ENCODE measurements around the gene MAD1L1. TPM values are rescaled to one million over a fixed set of nuclear protein-coding genes. Genes with fewer than 3 reads are reported as not detected.

The MAD1L1 gene
- total and polyA plus RNA-seq, 2 of the 13 experiments (the other 11 are each of a cell fraction or from before 2014, with no cell fraction given), result 17.4 to 64.7 TPM

DNA sequence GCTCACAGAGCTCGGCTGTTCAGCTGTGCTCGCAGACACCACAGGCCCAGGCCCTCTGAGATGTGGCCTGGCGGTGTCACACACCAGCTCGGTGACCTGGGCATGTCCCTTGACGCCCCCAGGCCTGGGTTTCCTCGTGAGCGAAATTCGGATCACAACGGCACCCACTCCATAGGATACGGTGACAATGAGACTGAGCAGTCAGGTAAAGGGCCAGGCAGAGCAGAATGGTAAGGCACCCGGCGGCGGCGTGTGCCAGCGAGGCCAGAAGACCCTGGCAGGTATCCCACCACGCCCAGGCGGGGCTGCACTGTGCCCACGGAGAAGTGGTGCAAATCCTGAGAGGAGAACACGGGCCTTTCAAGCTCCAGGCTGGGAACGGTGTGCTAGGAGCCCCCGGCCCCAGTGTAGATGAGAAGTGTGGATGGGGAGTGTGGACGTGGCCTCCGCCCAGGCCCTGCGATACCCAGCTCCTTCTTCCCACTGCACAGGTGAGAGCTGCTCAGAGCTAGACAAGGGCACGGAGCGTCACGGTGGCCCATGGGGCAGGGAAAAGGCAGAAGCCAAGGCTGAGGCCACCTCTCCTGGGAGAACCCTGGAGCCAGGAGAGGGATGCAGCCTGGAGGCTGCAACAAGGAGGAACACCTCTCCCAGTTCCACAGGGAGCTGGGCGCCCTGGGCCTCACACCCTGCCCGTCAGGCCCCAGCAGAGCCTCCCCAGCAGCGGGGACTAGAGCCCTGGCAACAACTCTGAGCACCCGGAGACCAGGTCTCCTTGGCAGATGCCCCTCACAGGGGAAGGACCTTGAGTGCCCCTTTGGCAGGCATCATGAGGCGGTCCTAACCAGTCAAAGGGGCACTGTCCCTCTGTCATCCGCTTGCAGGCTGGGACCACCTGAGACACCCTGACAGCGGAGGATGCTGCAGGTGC, 219.1 kb downstream of the MAD1L1 start:
- Histone ChIP-seq H4K20me1 (ENCODE audit: insufficient read depth, low read length) (no peaks in the 10 kb centered on the region), H3K4me2 (ENCODE audit: low read depth, low read length) (no peak overlapping the region), H3K27ac (ENCODE audit: extremely low read length, insufficient read depth, low read length) (no peak overlapping the region), H2AFZ (ENCODE audit: low read length) (no peak overlapping the region), H3K79me2 (ENCODE audit: insufficient read depth, low read length) (no peaks in the 10 kb centered on the region), H3K27me3 (ENCODE audit: control insufficient read depth in 1 of 2, insufficient read depth in 2 of 2, low read length in 2 of 2) (no peaks in the 10 kb centered on the region), H3K36me3 (replicated peaks in 1 of 2; ENCODE audit: control insufficient read depth in 1 of 2, insufficient read depth in 2 of 2, low read length in 2 of 2) (peaks cover 5 to 13% of the 10 kb centered on the region in 2 experiments; a peak in 3 of 5 replicates), H3K4me1 (ENCODE audit: insufficient read depth, low read length) (peaks cover 14% of the 10 kb centered on the region), H3K4me3 (replicated peaks in 1 of 3; ENCODE audit: insufficient read depth in 1 of 3, low read depth in 2 of 3, low read length in 3 of 3) (no peak overlapping the region), H3K9ac (ENCODE audit: insufficient read depth, low read depth, low read length) (no peak overlapping the region), H3K9me3 (ENCODE audit: low read length) (no peaks in the 10 kb centered on the region)
- TF ChIP-seq MAZ (IDR thresholded peaks at IDR 0.05; ENCODE audit: borderline replicate concordance, low read depth, low read length) (no peak), MAZ (CRISPR knock-in tag; IDR thresholded peaks at IDR 0.05; ENCODE audit: low read depth) (no peak), ZNF672 (CRISPR knock-in tag; IDR thresholded peaks at IDR 0.05) (no peak), ZNF234 (CRISPR knock-in tag; conservative IDR thresholded peaks at IDR 0.05) (no peak), TEAD2 (CRISPR knock-in tag; IDR thresholded peaks at IDR 0.05) (no peak), ZNF337 (CRISPR knock-in tag; IDR thresholded peaks at IDR 0.05; ENCODE audit: borderline replicate concordance, low read depth) (no peak), ETS1 (CRISPR knock-in tag; IDR thresholded peaks at IDR 0.05) (no peak), ZNF839 (CRISPR knock-in tag; IDR thresholded peaks at IDR 0.05; ENCODE audit: borderline replicate concordance) (no peak), SP4 (CRISPR knock-in tag; IDR thresholded peaks at IDR 0.05) (no peak), KDM3A (CRISPR knock-in tag; IDR thresholded peaks at IDR 0.05; ENCODE audit: low read depth) (no peak), NFKBIZ (CRISPR knock-in tag; IDR thresholded peaks at IDR 0.05) (no peak), ZNF768 (CRISPR knock-in tag; IDR thresholded peaks at IDR 0.05) (no peak), ZNF333 (CRISPR knock-in tag; IDR thresholded peaks at IDR 0.05; ENCODE audit: borderline replicate concordance) (no peak), HOXA7 (CRISPR knock-in tag; IDR thresholded peaks at IDR 0.05) (no peak), SRF (IDR thresholded peaks at IDR 0.05; ENCODE audit: low read depth, low read length) (no peak), ZNF614 (CRISPR knock-in tag; IDR thresholded peaks at IDR 0.05; ENCODE audit: borderline replicate concordance) (no peak), ATF2 (CRISPR knock-in tag; IDR thresholded peaks at IDR 0.05) (no peak), NFE2 (CRISPR knock-in tag; IDR thresholded peaks at IDR 0.05) (no peak), CBX1 (IDR thresholded peaks at IDR 0.05; ENCODE audit: low read depth) (no peak)
- in situ Hi-C loops (cut with HindIII; ENCODE audit: extremely low pct_ligation_motif_present, low pct_unique_long_range_greater_than_20kb) (no loop called here), intact Hi-C loops (cut with micrococcal nuclease; ENCODE audit: unreplicated experiment) (no loop called here)
- ChIA-PET POLR2A (no interaction called here), CTCF (ENCODE audit: low intra/inter-chr PET ratio, low total read pairs) (no interaction called here)
- no peak for FAIRE-seq
- WGBS (ENCODE audit: low lambda C conversion rate), result 95% methylated on average over 21 of the region's 34 CpGs
- ATAC-seq, result no peak
- no TSS peak for BruUV-seq (replicated peaks)
- DNase-seq (ENCODE audit: low spot score), result no peak

All from HepG2 (cell line).